SKM-1 treated with dmso at 0.1 percent for 144 hours (cell line): ENCODE measurements around the gene ADD1.

Experiments used
- DNase-seq: peaks from one replicate; lab custom pipeline; 2025; ENCODE audit not compliant: unreplicated experiment; lab: John Stamatoyannopoulos, UW

The ADD1 gene, protein sequence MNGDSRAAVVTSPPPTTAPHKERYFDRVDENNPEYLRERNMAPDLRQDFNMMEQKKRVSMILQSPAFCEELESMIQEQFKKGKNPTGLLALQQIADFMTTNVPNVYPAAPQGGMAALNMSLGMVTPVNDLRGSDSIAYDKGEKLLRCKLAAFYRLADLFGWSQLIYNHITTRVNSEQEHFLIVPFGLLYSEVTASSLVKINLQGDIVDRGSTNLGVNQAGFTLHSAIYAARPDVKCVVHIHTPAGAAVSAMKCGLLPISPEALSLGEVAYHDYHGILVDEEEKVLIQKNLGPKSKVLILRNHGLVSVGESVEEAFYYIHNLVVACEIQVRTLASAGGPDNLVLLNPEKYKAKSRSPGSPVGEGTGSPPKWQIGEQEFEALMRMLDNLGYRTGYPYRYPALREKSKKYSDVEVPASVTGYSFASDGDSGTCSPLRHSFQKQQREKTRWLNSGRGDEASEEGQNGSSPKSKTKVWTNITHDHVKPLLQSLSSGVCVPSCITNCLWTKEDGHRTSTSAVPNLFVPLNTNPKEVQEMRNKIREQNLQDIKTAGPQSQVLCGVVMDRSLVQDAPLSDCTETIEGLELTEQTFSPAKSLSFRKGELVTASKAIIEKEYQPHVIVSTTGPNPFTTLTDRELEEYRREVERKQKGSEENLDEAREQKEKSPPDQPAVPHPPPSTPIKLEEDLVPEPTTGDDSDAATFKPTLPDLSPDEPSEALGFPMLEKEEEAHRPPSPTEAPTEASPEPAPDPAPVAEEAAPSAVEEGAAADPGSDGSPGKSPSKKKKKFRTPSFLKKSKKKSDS

DNA sequence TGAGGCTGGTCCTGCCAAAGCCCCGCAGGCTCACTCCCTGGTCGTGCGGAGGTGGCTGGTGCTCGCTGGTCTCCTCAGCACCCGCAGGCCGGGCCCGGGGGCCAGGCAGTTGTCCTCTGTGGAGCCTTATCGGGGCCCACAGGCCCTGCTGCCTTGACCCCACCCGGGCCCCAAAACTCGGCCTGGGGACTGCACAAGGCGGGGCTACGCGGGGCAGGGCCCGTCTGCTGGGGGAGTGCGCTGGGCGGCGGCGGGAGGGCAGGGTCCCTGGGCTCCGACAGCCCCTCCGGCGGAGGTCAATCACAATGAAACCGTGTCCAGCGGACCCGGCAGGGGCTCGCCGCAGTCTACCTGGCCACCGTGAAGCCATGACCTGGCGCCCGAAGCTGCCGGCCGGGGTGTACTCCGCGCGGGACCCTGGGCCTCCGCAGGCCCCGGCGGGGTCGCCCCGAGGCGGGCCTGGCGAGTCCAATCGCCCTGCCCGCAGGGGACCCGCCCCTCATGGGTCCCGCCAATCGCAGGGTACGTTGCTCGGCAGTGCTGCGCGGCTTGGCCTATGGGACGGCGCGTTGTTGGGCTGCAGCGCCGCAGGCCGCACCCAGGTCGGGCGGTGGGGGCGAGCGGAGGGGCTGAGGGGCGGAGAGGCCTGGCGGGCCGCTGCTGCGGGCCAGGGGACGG, at the start of gene ADD1:
Gene ADD1, plus strand, starts transcription at position 582 of the 678 bp plus-strand sequence. CDS start 32,072 bp downstream, outside the sequence.
- DNase-seq: peak; percentile 92

DNA sequence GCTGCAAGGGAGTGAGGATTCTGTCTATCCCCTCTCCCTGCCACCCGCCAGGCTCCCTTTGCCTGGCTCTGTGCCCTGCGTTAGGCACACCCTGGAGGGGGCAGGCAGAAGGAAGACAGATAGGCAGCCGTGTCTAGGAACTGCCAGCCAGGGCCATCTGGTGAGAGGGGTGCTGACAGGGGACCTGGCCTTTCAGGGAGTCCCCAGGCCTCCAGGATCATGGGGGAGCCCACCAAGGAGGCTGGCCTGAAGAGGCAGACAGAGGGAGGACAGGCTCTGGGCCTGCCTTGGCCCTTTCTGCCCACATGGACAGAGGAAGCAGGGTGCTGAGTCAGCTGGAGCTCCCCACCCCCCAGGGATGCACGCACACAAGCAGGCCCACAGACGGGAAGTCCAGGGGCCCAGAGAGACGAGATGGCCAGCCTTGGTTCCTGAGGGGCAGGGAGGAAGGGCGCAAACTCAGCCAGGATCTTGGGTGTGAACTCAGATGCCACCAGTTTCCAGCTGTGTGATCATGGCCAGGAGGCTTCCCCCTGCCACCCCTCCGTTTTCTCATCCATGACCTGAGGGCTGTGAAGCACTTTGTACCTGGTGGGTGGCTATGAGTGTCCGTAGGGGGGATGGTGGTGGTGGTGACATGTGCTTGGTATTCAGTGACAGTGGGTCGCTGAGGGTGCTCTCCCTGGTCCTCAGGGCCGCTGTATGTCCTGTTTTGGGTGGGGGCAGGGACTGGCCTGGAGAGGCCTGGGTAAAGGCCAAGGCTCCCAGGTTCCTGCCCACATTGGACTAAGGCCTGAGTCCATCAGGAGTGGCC, 49.0 kb upstream of the ADD1 start:
- DNase-seq: peak; percentile 70

DNA sequence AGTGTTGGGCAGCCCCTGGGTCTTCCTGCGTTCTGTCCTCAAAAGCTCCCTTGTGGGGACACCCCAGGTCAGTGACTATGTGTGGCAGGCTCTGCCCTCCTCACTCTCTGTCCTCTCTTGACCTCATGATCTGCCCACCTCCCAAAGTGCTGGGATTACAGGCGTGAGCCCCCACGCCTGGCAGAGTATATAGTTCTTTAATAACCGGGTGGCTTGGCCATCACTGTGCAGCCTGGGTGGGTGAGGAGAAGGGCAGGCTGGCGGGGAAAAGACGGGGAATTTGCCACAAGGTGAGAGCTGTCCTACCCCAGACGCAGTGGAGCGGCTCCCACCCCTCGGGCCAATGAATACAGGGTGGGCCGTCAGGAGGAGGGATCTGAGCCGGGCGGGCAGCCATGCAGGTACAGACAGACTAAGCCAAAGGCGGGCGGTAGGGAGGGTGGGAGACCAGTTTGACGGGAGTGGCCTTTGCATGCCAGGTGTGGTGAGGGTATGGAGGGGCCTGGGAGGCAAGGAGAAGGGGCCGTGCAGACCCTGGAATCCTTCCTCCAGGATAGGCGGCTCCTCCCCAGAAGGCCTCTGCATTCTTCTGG, 48.2 kb upstream of the ADD1 start:
- DNase-seq: no peak

DNA sequence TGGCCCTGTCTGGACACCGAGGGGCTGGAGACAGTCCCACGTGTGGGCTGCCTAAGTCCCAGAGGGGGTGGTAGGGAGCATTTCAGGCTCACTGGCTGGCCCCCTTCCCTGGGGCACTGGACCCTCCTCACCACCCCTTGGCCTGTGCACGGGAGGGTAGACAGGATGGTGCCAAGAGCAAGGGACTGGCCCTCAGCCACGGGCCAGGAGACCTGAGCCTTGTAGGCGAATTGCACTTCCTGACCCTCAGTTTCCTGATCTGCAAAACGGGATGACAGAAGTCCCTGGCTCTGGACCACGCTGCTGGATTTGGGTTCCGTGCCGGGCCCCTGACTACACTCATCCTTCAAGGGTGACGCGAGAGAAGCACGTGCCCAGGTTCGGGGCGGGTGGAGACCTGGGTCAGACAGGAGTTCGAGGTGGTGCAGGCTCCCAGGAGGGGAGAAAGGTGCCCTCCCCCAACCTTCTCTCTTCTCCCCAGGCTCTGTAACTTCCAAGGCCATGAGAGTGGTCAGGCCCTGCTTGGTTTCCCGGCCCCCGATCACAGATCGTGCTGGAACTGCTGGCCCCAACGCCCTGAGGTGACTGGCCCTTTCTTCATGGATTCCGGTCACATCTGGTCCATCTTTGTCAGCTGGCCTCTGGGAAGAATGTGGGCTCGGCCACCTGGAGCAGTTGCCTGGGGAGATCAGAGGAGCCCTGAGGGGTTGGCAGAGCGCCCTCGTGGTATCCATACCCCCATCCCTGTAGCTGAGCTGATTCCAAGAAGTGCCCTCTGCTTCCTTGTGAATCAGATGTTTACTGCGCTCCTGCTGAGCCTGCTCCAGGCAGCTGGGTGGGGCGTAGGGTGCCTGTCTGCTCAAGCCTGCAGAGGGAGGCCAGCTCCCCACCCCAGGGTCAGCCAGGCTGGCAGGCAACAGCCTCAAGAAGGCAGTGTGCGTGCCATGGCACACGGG, 47.5 kb upstream of the ADD1 start:
- no peak for DNase-seq

DNA sequence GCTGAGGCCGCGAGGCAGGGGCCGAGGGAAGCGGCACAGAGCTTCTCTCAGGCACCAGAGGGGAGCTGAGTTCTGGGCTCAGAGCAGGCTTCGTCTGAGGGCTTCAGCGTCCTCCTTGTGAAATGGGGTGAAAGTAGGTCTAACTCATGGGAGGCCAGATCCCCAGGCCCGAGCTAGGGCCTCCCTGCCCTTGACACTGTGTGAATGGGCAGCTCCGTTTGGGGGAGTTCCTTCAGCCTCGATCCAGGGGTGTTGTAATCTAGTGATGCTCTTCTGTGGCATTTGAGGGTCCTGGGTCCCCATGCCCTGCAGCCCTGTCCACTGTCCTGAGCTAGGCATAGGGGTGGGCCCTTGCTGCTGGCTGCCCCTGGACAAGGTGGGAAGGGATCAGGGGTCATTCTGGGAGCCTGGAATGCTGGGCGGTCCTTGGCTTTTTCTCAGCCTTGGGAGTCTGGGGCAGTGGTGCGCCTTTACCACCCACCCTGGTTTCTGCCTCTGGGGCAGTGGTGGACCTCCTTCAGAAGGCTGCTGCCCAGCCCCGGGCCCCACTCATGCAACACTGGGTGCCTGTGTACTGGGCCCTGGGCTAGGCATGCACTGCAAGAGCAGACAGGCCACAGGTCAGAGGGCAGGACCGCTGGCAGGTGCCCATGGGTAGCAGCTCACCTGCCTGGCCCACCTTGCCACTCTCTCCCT, 46.6 kb upstream of the ADD1 start:
- no peak for DNase-seq

DNA sequence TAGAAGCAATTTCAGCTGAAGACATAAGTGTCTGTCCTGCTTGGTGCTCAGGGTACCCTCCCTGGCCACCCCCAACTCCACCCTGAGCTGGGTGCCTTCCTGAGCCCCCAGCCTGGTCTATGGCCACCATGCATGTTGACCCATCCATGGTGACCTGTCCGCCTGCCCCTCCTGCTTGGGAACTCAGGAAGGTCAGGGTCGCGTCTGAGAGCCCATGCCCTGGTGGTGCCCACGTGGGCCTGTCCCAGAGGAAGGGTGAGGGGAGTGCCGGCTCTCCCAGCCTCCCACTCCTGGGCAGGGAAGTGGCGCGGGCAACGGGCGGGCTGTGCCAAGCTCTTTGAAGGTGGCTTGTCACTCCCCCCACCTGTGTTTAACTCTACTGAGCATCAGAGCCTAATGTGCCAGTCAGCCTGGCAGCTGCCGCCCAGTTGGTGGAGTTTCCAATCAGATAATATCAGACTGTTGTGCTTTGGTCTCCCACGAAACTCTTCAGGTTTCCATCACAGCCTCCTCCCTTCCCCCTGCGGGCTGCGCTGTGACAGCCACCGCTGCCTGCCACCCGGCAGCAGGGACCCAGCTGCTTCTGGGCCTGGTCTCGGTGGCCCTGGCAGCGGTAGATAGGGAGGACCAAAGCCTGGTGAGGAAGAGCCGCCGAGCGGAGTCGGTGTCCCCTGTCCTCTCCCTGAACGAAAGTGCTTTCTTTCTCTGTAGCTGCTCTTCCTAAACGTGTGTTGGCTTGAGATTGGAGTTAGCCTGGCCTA, 45.9 kb upstream of the ADD1 start:
- no peak for DNase-seq

DNA sequence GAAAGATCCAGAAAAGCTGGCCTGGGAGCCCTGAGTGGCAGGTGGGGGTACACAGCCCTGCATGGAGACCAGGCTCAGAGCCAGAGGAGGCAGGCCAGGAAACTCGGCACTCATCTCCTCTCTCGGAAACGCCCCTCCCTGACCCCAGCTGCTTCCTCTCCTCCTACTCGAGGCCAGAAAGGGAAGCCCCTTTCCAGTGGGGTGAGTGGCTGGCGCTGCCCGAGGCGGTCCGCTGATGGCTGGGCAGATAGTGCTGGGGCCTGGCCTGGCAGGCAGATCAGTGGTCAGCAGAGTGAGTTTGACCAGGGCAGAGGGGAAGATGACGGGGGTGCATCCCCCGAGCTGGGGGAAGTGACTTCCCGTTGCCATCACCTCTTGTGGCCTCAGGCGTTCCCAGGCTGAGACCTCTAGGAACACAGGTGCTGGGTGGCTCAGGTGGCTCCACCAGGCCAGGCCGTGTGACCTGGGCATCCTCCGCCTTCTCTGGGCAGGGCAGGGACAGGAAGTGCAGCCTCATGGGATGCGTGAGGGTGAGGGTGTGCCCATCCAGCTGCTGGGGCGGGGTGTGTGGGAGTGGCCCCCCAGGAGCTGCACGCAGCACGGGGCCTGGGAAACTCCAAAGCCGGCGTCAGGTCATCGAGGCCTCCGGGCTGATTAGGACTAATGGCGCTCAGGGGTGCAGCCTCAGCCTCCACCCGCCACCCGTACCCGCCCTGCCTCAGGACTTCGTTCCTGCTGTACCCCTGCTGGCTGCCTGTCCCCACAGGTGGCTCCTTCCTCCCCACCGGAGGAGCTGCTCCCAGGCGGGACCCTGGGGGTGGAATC, 45.0 kb upstream of the ADD1 start:
- DNase-seq: peak; percentile 71

DNA sequence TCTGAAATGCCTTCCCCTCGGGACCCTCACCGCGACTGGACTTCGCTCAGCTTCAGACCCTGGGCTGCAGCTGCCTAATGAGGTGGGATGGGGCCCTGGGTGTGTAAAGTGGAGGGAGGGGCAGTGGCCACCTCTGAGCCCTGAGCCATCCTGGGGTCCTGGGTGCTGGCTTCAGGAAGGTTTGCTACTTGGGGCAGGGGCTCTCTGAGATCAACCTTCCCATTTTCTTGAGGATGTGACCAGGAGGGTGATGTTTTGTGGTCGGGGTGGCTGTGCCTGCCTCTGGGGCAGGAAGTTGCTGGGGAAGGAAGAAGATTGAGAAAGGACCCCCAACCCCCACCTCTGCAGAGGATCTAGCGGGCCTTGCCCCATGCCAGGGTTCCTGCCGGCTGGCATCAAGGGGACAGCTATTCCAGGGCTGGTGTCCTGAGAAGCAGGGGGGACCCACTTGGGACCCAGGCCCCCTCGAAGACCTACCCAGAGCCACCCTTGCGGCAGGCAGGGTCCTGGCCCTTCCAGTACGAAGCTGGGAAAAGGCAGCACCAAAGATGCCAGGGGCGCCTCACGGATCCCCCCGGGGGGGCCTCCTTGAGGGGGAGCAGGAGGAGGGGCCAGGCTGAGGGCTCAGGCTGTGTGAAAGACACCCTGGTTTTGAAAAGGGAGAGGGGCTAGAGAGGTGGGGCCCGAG, 44.3 kb upstream of the ADD1 start:
- peak; percentile 82 for DNase-seq

DNA sequence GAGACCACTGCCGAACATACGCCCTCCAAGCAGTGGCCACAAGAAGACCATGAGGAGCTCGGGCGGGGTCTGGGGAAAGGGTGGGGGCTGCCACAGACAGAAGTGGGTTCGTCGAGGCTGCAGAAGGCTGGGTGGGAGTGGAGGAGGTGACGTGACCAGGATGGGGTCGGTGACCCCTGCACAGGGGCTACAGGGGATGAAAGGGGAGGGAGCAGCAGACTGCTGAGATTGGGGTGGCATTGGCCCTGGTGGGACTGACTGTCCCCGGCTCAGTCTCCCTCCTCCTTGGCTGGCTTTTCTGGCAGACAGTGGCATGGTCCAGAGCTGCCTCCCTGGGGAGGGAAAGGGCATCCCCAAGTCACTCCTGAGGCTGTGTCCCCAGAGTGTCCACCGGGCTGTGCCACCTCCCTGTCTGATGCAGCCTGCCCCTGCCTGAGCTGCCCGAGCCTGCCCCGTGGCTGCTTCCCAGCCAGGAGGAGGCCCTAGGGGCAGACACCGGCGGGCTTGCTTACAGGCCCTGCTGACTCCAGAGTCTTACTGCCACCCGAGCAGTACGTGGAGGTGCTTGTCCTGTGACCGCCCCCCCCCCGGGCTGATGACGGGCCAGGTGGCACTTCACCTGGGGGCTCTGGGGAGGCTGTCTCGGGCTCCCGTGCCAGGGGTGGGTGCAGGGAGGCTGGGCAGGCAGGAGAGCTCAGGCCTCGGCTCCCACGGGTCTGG, 43.5 kb upstream of the ADD1 start:
- no peak for DNase-seq

DNA sequence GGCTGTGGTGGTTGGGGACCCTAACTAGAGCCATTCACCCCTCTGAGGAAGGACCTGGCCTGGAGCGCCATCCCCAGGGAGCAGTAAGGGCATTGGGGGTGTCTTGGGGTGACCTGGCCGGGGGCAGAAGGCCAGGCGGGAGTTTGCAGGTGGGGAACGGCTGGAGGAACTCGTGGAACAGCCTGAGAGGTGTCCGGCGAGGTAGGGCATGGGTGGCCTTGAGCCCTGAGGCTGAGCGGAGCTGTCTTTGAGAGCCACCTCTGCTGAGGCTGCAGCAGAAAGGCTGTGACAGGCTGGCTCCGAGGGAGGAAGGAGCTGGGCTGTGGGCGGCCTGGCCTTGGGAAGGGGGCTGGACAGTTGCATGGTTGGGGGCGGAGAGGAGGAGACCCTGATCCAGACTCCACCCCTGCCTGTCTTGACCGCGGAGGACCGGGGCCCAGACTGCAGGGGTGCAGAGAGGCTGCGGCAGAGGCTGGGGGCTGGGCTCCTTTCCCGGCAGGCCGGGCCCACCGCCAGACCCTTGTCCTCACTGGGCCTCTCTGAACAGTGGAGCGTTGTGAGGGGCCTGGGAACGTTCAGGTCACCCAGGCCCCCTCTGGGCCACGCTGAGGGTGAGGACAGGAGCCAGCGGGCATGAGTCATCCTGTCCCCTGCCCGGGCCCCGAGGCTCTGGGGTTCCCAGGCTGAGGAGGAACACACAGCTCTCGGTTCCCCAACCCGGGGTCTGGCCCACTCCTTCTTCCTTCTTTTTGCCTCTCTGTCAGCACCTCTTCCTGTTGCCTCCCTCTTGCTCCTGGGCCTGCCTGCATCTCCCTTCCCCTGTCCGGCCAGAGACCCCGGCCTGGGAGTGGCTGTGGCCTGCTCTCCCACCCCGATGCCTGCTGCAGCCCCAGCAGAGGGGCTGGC, 42.7 kb upstream of the ADD1 start:
- peak; percentile 97 for DNase-seq

DNA sequence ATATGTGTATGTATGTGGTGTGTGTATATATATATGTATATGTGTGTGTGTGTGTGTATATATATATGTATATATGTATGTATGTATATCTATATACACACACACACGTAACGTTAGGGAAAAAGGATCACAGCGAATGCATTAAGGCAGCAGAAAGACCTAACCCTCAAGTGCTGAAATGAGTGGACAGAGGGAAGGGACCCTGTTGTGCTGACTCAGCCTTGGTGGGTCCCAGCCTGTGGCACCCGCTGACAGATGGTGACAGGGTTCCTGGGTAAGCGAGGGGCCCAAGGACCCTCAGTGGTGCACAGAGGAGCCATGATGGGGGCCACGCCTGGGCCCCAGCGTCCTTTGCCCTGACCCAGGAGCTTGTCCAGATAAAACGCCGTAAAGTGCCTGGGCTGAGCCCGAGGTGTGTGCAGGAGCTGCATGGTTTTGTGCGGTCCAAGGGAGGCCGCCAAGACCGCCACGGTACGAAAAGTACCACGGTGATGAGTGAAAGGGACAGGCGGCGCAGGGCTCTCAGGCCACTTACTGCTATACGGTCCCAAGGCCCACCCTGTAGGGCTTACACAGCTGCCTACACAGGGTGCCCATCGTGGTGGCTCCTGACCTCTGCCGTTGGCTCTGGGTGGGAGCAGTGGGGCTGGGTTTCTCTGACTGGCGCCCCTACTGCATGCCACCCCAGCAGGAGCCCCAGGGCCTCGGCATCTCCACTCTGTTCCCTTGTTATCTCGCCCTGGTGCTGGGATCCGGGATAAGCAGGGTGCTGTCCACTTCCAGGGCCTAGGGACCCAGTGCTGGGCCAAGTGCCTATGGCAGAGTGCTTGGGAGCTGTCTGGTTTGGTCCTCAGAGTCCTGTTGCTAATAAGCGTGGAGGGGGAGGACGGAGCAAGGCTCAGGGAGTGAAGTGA, 40.8 kb upstream of the ADD1 start:
- DNase-seq: no peak

DNA sequence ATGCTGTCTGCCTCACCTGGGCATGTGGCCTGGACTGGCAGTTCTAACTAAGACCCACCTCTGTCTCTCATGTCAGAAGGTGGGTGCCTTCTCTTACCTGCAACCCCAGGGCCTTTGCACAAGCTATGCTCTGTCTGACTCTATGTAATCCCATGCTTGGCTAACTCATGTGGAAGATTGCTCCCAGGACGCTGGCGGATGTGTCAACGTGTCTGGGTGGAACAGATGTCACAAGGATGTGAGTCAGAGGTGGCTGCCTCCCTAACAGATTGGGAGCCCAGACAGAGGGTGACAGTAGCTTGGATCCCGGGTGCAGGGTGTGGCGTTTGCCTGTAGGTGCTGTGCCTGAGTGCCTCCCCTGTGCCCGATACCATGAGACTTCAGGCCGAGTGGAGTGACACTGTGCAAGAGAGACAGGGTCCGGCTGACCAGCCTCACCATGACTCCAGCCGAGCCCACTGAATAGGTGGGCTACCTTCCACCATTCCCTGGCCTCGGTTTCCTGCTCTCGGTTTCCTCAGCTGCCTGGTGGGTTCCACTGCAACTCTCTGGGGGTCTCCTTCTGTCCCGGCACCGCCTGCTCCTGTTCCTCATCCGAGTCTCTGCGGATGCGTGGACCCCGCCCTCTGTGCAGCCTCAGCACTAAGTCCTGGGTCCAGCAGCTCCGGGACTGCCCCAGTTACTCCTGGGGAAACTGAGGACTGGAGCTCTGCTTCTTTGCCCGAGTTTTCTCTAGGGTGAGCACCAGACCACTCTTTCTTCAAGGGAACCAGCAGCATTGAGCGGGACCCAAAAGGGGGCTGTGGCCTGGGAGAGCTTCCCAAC, 39.8 kb upstream of the ADD1 start:
- DNase-seq: no peak

DNA sequence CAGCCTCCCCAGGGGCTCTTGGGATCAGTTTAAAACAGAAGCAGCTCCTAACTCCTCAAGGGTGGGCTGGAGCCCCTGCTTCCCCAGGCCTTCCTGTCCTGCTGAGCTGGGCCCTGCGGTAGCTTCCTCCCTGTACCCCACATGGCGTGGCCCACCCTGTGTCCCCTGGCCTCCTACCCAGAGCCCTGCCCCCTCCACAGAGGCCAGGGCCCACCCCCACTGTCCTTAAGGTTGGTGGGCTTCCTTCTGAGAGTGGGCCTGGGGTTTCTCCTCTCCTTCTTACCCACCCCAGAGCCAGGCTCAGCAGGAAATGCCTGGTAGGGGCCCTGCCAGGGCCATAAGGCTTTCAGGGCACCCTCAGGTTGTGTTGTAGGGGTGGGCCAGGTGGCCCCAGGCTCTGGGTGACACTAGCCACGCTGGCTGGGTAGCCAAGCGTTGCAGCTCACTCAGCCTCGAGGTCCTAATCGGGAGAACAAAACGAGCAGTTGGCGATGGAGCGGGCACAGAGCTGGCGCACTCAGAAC, 39.1 kb upstream of the ADD1 start:
- DNase-seq: no peak
